Inflammatory macrophage (primary cell): ENCODE results near the gene XRCC6.

Experiments
- DNase-seq, 2 donors: peaks; one replicate each; pipeline ENCODE4 v3.0.0-alpha.2; 2020 to 2022

XRCC6 gene

DNA sequence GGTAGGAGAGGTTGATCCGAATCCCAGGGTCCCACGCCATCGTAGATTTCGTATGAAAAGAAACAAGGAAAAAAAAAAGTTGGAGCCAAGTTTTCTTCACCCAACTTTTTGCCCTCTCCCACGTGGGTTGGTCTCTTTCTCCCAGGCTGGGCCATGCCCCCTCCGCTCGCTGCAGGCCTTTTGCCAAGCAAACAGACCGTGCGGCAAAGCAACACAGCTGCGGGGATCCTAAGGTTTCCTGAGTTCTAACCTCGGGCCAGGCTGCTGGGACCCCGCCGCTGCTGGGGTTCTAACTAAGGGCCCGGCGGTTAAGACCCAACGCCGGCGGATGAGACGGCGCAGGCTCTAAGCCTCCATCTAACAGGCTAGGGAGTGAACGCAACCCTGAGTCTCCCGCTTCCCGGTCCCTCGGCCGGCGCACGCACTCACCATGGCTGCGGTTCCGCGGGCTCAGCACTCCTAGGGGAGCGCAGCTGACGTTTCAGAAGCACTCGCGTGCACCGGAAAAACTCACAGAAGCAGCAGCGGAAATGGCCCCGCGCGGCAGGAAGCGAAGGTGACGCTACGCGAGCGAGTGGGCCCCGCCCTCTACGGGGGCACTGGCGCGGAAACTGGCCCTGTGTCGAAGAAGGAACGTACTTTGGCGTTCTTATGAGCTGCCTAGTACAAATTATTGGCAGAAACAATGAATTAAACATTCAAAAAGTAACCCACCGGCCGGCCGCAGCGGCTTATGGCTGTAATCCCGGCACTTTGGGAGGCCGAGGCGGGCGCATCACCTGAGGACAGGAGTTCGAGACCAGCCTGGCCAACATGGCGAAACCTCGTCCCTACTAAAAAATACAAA is 67.5 kb downstream of the XRCC6 start, which contains the start of gene SNU13:
TSS of gene SNU13 (minus strand) at position 503 of the 847 bp plus-strand sequence. CDS start at position 432, 71 bp downstream.
- peak; percentile 94 to 96 for DNase-seq

DNA sequence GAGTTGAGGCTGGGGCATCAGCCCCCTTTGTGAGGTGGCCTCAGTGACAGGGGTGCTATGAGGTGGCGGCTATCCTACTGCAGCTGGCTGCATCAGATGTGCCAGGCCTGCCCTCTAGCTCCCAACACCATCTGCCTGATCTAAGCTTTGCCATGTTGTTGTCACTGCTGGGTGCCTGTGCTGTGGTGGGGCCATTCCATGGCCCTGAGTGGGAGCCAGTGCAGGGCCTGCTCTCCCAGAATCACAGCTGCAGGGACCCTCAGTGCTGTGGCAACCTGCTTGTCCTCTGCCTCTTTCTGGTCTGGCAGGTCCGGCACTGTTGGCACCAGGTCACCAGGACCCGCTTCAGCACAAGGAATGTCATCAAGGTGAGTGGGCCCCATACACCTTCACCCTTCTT is 69.4 kb downstream of the XRCC6 start:
- DNase-seq, result no peak

- DNase-seq, result no peak
Measured at GRCh38 chr22:41695211-41695610, 74.1 kb downstream of the XRCC6 start.

DNA sequence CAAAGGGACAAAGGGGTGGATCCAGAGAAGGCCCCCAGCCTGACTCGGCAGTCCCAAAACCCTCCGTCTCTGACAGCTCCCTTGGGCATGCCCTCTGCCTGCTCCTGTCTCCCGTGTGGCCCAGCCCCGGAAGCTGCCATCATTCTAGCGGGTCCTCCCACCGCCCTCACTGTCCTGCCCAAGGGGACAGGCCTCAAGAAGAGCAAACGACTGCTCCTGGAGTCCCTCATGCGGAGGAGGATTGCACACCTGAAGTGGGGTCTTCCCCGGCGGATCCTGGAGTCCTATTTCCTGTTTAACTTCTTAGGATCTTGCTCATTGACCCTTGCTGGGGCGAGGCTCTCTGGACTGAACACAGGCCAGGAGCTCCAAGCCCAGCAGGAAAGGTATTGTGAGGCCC is 75.6 kb downstream of the XRCC6 start:
- DNase-seq, result no peak

DNA sequence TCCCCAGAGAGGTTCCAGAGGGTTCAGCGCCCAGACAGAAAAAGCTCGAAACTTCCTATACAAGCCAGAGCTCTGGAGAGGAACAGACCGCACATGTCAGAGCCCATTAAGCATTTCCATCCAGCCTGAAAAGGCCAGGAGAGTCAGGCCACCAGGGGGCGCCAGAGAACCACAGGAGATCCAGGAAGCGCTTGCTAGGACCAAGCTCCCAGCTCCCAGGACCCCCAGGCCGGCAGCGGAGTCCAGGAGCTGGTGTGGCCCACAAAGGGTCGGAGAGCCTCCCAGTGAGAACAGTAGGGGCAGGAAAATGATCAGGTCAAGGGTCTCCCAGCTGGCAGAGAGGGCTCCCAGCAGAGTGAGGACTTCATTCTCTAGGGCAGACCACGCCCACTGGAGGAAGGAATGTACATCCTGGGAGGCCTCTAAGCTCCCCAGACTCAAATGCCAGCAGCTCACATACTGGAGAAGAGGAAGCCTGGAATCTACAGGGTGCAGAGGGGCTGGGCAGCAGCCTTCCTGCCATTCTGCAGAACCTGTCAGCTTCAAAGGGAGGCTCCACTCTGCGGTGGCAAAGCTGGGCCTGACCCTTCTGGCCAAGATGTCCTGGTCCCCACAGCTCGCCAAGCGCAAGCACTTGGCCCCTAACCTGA is 76.2 kb downstream of the XRCC6 start:
- peak; percentile 90 to 92 for DNase-seq

- peak; percentile 73 to 83 for DNase-seq
Measured at GRCh38 chr22:41699264-41700107, 78.4 kb downstream of the XRCC6 start, which contains the start of gene MEI1. Gene MEI1 (plus strand): TSS chr22:41699503. CDS start chr22:41699539, 36 bp downstream.

- DNase-seq, result no peak
Measured at GRCh38 chr22:41700108-41700364, 78.9 kb downstream of the XRCC6 start.

DNA sequence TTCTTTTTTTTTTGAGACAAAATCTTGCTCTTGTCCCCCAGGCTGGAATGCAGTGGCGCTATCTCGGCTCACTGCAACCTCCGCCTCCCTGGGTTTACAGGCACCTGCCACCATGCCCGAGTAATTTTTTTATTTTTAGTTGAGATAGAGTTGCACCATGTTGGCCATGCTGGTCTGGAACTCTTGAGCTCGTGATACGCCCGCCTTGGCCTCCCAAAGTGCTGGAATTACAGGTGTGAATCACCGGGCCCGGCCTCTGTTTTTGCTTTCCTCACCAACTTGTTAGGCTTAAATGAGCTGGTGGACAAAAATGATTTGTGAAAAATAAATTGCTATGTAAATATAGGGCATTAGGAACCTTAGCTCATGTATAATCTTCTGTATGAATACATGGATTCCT is 81.7 kb downstream of the XRCC6 start:
- no peak for DNase-seq

GRCh38 chr22:41709341-41709740 is 88.2 kb downstream of the XRCC6 start:
- no peak for DNase-seq

DNA sequence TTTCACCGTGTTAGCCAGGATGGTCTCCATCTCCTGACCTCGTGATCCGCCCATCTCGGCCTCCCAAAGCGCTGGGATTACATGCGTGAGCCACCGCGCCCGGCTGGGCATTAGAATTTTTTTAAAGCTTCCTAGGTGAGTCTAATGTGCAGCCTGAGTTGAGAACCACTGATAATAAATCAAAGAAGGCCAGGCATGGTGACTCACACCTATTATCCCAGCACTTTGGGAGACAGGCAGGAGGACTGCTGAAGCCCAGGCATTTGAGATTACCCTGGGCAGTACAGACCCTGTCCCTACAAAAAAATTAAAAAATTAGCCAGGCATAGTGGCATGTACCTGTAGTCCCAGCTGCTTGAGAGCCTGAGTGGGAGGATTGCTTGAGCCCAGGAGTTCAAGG is 91.9 kb downstream of the XRCC6 start:
- DNase-seq, result no peak
